ENCODE results near the gene EIF4EBP2.

Gene EIF4EBP2

DNA sequence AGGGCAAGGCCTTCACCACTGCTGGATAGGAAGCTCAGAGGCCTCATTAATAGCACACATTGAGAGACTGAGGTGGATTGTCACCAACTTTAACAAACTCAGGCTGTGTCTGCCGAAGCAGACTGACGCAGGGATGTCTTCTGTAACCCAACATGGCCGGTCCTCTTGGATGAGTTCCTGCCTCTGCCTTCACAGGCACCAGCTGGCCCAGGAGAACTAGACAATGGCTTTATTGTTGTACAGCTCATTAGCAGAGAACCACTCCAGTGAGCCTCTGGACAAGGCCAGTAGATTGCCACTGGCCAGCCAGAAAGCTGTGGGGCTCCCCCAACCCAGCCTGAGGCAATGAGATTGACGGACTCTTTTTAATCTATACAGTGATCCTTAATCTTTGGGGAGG, 28.2 kb downstream of the EIF4EBP2 start:
- no peak for DNase-seq (ENCODE audit: low read depth in 2 of 2)

DNA sequence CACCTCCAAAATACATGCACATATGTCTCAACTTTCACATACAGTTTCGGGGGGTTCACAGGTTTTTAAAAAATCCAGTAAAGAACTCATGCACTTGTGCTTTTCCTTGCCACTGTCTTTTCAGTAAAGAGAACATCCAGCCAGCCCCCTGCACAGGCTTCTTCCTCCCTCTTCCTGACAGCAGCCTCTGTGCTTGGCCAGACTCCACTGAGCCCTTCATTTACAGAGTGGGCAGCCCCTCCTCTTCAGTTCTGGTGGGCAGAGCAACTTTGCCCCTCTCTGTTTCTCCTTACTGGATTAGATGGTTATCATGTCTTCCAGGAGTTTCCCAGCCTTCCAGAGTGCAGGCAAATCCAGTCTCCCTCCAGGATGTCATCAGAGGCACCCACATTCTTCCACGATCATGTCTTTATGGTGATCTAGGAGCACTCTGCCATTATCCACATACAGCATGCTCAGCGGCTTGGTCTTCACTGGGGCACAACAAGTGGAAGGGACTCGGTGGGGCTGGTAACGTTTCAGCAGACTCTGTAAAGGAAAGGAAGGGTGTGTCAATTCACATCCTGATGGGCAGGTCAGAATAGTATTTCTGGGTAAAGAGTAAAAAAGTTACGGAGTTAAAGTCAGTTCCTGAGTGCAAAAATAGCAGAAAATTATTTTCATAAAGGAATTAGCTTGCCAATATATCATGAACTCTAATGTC, 28.8 kb downstream of the EIF4EBP2 start:
- no peak for DNase-seq (ENCODE audit: low read depth in 2 of 2)

DNA sequence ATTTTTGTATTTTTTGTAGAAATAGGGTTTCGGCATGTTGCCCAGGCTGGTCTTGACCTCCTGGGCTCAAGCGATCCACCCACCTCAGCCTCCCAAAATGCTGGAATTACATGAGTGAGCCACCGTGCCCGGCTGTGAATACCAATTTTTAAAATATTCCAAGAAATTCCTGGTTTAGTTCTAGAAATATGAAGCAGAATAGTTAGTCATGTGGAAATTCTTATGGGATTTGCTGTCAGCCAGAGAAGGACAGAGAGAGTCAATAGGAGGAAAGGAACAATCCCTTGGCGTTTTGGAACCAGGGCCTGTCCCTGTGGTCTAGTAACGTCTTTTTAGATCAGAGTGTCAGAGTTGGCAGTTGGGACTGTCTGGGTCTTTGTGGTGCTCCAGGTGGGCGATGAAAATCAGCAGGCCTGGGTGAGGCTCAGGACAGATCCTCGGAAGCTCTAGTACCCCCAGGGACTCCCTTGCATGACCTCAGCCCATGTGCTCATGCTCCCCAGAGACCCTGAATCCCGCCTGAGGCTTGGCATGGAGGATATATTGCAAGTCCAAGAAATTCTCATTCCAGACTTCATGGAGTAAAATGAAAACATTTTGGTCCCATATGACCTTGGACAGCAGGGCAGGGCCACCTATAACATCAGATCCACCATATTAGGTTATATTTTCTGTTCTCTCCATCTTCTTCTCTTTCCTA, 29.8 kb downstream of the EIF4EBP2 start:
- DNase-seq (ENCODE audit: low read depth in 2 of 2): no peak

DNA sequence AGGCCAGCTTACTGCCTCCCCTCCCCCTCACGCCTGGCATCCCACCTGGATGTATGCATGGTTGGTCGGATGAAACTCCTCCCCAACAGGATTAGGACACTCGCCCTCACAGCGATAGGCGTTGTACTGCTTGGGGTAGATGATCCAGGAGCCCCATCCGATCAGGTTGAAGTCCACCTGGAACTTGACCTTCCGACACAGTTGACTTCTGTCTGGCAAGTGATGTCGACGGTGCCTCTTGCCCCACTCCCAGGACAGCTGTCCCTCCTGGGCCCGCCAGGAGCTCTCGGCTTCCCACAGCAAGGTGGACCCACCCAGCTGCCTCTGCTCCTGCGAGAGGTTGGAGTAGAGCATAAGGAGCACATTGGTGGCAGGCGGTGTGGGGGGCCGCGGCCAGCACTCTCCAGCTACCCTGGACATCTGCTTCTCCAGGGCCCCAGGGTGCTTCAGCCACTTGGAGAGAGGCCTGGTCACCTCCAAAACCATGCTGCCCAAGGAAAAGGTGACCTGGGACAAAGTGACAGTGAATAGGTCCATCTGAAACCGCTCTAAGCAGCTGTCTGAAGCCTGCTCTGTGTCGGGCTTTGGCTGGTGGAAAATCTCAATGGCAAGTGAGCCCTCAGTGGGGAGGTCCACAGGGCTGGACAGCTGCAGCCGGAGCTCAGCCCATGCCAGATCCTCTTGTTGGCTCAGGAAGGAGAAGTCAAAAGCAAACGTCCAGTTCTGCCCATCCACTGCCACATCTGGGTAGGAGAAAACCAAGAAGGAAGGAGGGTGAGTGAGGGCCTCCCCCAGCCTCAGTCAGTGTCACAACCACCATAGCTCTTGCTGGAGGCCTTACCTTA, 31.5 kb downstream of the EIF4EBP2 start:
- DNase-seq (ENCODE audit: low read depth in 2 of 2): no peak

DNA sequence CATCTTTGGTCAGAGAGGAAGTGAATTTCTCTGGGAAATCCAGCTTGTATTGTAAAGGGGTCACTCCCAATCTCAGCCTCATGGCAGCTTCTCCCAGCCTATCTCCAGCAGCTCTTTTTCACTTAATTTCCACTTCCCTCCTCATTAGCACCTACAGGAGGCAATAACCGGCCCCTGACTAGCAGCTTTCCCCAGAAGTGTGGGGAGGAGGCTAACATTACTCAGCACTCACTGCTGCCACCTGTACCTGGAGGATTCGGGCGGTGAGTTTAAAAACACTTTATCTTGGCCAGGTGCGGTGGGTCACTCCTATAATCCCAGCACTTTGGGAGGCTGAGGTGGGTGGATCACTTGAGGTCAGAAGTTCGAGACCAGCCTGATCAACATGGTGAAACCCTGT, 33.8 kb downstream of the EIF4EBP2 start:
- DNase-seq (ENCODE audit: low read depth in 2 of 2): no peak

DNA sequence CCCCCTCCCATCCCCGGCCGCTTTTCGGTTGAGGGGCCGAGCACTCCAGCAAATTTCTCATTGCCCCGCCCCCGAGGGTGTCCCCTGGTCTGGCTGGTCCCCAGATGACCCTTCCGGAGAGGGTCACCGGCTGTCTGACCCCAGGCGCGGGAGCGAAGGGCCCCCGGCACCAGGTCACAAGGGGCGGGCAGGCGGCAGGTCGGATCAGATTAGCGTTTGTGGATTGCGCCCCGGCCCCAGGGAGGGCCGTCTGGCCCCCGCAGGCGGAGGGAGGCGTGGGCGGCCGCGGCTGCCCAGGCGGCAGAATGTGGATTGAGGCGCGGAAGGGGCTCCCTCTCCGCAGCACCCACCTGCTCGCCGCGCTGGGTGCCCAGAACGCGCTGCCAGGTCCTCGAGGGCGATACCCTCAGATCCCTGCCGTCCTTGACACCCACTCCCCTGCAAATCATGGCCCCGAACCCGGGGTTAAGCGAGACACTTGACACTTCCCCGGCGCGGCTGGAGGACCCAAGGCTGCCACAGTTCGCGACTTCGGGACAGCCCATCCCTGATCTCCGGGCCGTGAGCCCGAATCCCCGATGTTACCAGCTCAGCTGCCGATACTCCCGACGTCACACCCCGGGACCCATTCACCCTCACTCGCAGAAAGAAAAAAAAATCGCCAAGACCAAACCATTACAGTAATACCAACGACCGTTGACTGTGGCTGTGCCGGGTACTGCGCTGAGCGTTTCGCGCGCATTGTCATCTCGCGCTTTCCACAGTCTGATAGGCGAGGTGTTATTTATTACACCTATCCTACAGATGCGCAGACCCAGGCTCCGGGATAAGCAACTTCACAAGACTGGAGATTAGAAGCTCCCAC, 36.6 kb downstream of the EIF4EBP2 start:
- DNase-seq (ENCODE audit: low read depth in 2 of 2): no peak

DNA sequence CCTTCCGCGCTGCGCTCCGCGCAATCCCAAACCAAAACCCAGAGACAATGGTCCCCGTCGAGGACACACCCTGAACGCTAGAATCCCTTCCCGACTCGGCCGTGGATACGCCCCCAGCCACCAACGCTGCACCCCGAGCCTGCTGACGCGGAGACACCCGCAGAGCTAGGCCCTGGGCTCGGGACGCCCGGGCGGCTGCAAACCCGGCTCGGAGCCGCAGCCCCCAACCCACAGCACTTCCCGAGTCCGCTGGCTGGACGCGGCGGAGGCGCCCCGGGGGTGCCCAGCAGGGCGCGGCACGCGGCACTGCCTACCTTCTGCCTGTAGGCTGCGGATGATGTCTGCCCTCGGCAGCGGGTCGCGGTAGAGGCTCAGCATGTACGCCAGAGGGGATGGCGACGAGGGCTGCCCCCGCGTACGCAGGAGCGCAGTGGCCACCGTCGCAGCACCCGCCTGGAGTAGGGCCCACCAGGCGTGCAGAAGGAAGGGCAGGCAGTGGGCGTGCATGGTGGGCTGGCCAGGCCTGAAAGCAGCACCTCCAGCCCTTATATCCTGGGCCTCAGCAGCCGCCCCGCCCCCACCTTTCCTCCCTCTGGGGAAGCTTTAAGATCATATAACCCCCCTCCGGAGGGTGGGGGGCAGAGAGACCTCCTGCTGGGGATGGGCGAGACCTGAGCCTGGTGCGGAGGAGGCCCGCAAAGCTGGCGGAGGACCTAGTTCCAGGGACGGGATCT, 37.4 kb downstream of the EIF4EBP2 start, which contains the start of gene NODAL:
TSS of gene NODAL (minus strand) at position 521 of the 734 bp plus-strand sequence. CDS start at position 507, 14 bp downstream.
- DNase-seq (ENCODE audit: low read depth in 2 of 2): no peak

DNA sequence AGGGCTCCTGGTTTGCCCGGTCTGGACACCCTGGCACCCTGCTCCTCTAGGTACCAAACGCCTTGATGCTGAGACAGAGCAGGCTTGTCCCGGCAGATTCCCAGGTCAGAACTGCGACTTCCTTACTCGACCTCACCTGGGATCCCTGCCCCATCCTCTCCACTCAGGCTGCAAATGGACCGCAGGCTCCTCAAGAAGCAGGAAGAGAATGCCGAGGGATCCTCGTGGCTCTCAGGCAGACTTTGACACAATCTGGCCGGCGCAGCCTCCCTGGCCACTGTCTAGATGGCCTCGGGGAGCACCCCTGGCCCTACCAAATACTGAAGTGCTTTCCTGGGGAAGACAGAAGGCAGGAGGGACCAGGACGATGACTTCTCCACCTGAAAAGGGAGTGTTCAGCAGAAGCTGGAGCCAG, 38.0 kb downstream of the EIF4EBP2 start:
- DNase-seq (ENCODE audit: low read depth in 2 of 2): no peak

DNA sequence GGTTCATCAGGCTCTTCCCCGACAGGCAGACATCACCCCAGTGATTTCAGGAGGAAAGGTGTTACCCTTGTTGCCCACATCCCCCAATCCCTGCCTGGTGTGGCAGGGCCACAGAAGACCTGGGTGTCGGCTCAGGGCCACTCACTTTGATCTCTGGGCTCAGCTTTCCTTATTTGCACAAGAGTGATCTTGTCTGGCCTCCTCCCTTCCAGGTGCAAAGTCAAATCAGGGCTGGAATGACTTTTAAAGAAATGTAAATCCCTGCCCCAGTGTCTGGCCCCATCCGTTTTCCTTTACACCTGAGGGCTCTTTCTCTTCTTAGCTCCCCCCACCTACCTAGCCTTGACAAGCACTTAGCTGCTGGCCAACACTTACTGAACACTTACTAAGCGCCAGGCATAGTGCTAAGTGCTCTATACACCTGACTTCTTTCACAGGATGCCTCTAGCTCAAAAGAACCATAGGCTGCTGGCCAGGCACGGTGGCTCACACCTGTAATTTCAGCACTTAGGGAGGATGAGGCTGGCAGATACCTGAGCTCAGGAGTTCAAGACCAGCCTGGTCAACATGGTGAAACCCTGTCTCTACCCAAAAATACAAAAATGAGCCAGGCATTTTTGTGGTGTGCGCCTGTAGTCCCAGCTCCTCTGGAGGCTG, 38.5 kb downstream of the EIF4EBP2 start:
- no peak for DNase-seq (ENCODE audit: low read depth in 2 of 2)

DNA sequence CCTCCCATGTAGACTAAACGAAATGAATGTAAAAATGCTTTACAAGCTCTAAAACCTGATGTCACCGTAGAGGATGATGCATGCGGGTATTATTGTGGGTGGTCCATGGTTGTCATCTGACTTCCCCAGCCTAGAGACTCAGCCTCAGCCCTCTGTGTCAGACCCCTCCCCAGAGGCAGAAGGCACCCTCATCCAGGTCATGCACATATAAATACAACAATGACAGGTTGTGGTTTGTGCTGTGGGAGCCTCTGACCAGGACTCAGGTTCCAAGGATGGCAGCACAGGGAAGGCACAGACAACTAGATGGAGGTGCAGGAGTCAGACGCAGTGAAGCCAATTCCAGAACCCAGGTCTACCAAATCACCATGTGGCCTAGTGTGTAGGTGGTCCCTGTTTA, 40.8 kb downstream of the EIF4EBP2 start:
- no peak for DNase-seq (ENCODE audit: low read depth in 2 of 2)

DNA sequence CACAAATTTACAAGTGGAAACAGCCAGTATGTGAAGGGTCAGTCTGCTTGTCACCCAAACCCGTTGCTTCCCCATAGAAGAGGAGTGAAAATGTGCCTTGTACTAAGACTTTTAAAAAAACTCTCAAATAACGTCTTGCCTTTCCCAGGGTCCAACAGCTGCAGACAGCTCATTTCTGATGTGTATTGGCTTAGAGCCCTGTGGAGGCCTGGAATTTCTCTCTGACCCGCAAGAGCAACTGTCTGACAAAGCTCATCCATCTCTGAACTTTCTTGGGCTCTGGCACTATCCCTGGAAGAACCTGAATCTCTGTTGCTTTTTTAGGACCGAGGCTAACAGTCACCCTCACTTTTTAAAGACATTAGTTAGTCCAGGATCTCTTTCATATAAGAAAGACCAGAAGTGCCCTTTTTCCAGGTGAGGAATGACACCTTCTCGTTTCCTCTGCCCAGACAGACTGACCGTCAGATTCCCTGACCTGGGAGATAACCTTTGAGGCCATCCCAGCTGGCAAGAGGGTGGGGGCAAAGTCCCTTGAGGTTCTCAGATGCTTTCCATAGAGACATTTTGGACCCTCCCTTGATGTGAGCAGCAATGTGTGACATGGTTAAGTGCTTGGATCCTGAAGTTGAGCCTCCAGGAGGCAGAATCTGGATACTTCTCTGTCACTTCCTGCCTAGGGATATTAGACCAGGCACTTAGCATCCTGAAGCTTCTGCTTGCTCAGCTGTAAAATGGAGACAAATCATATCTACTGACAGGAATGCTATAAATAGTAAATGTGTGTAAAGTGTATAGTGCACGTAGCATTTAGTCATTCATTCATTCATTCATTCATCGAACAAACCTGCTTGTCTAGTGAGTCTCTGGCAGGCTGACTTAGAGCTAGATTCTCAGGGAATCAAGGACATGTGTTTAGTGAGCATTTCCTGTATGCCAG, 42.0 kb downstream of the EIF4EBP2 start:
- DNase-seq (ENCODE audit: low read depth in 2 of 2): no peak

DNA sequence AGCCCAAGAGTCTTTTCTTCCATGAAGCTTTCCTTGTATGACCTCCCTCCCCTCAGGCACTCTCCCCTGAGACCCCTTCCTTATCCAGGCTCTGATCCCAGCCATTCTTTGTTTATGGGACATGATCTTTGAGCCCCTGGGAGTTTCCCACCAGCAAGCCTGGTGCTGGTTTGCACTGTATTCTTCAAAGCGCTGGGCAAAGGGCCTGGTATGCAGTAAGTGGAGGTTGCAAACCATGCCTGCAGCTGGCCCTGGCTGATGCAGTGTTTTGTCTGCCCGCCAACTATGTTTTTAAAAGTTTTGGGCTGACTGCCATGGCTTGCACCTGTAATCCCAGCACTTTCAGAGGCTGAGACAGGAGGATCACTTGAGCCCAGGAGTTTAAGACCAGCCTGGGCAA, 44.3 kb downstream of the EIF4EBP2 start:
- no peak for DNase-seq (ENCODE audit: low read depth in 2 of 2)

DNA sequence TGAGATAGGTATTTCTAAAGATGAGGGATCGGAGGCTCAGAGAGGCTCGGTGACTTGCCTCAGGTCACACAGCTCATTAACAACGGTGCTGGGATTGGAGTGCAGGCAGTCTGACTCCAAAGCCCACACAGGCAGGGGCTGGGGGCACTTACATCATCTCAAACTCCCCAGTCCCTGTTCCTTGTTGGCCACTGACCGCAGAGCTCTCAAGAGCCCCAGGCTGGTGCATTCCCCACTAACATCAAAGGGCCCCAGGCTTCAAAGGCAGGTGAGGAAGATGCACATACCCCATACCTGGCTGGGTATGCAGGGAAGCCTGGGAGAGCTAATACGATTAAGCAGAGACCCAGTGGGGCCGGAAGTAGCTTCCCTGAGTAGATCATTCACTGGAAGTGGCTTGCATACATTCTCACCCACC, 51.3 kb downstream of the EIF4EBP2 start:
- no peak for DNase-seq (ENCODE audit: low read depth in 2 of 2)

DNA sequence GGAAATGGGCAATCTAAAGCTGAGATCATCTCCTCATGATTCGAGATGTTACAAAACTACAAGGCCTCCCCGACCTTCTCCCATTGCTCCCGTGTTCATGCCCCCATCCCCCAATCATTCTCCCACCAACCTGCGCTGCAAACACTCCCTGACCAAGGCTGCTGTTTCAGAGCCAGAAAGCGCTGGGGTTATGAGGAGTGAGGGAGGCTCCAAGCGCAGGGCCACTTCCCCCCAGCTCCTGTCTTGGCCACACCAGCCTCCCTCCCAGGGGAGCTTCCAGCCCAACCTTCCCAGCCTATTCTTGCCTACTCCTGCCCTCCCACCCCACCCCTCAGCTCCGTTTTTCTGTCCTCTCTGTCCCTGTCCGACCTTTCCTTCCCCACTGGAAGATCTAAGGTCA, 52.2 kb downstream of the EIF4EBP2 start:
- no peak for DNase-seq (ENCODE audit: low read depth in 2 of 2)

DNA sequence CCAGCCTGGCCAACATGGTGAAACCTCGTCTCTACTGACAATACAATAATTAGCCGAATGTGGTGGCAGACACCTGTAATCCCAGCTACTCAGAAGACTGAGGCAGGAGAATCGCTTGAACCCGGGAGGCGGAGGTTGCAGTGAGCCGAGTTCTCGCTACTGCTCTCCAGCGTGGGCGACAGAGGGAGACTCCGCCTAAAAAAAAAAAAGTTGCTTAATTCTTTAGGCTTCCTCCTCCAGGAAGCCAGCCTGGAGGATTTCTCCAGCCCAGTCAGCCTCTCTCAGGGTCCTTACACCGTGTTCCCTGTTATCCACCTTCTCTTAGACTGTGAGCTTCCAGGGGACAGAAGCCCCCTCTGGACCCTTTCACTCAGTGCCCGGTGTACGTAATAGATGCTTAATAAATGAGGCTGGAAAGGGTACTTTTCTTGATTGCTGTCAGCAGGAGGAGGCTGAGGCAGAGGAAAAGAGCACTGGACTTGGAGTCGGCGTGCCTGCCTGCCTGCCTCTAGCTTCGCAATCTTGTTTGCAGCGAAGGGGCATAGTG, 53.9 kb downstream of the EIF4EBP2 start:
- no peak for DNase-seq (ENCODE audit: low read depth in 2 of 2)

DNA sequence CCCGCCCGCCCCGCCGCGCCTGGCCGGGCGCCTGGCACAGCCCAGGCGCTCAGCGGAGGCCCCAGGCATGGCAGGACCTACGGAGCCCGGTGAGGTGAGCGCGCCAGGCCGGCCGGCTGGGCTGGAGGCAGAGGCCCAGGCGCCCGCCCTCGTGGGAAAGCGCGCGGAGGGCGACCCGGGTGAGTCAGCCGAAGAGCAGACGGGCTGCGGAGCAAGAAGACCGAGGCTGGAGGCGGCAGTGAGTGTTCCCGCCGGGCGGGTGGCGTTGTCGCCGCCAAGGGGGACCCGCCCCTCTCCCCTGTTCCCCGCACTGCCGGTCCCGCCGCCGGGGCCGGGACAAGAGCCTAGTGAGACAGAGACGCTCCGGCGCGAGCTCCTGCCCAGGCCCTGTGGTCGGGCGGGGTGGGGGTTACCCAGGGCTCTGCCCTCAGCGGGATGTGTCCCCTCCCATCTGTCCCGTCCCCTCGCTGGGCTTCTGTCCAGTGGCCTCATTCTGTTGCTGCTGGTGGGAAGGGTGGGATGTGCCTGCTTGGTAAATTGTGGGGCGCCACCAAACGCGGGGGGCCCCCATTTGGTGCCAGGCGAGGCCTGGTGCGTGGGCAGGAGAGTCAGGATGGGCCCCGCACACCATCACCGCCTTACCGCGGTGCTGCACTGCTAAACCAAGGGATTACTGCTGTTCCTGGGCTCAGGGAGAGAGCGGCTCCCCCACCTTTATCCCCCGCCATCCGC, 54.5 kb downstream of the EIF4EBP2 start:
- DNase-seq (ENCODE audit: low read depth in 2 of 2): peak; percentile 48 to 53

DNA sequence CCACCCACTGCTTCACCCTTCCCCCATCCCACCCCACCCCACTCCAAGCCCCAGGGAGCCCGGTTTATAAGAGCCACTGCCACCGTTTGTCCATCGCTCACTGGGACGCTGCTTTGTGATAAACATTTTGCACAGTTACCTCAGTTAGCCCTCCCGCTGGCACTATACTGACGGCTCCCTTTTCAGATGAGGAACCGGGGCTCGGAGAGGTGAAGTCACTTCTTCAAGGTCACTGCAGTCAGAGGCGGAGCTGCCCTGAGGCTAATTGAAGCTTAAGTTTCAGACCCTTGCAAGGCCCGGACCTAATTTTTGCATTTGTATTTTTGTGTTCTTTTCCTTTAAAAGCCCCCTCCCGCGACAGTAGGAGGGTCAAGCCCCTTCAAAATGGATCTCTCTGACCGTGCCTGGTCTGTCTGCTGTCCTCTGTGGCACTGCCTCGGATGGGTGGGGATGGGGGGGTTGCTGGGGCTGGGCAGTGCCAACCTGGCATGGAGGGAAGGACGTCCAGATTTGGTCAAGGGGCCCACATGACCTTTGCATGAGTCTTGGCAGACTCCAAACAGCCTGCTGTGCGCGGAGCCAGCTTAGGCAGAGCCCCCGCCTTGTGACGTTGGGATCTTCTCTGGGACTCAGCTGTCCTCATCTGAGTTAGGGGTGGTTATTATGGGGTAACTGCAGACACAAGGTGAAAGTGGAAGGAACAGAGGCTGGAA, 55.3 kb downstream of the EIF4EBP2 start:
- DNase-seq (ENCODE audit: low read depth in 2 of 2): no peak

All from stimulated activated CD4-positive, alpha-beta T cell treated with anti-CD3 and anti-CD28 coated beads, Interleukin-1b, Interleukin-23, amount 100 ng/mL, for 4 hours (primary cell).